ENCODE data around the gene ISCA2. TPM values are rescaled to one million over a fixed set of nuclear protein-coding genes. Genes with fewer than 3 reads are reported as not detected.
"Not testable (repeated sequence)": the region's sequence is repeated elsewhere in the genome, so short reads cannot be mapped to it uniquely, and the experiment has no call there.

ISCA2 gene, protein sequence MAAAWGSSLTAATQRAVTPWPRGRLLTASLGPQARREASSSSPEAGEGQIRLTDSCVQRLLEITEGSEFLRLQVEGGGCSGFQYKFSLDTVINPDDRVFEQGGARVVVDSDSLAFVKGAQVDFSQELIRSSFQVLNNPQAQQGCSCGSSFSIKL
- total RNA-seq, result 10 to 100 TPM in 2 of 4 donors, 1 to 10 TPM in 2; 7.9 to 14.7 (median 11.2) TPM

DNA sequence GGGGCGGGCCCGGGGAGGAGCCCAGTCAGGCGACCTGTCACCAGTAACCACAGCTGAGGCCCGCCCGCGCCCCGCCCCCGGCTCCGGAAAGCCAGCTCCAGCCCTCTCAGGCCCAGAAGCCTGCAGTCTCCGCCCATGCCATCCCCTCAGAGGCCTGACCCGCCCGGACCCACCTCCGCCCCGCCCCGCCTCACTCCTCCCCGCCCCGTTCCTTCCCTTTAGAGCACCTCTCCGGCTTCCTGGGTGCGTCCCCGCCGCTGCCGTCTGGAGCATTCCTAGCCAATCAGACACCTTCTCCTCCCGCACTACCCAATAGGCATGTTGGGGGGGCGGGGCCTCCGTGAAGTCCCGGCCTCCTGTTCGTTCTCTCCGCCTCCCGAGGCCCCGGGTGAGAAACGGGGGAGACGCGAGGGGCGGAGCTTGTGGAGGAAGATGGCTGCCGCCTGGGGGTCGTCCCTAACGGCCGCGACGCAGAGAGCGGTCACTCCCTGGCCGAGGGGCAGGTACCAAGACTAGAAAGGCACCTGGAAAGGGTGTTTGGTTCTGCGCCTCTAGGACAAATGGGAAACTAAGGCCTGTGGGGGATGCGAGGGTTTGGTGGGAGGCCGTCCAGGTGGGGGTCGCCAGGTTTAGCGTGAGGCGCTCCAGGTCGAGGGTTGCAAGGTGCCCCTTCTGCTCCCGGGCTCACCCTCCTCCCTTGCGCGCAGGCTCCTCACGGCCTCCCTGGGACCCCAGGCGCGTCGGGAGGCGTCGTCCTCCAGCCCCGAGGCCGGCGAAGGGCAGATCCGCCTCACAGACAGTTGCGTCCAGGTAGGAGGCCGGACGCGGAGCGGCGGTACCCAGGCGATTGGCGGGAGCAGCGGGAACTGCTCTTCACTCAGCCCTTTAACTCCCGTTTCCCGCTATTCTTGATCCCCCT, at the start of gene ISCA2:
ISCA2 (plus strand) TSS at position 423 of the 919 bp plus-strand sequence; CDS start at position 433, 10 bp downstream.
- peak; percentile 100 for DNase-seq (ENCODE audit: low spot score in 2 of 2)
- Histone ChIP-seq H3K36me3 (peaks cover 10% of the 10 kb centered on the region), H3K27ac (peak within 1 kb of the TSS; percentile 95), H3K4me3 (peak within 1 kb of the TSS; percentile 93), H3K27me3 (no peaks in the 10 kb centered on the region), H3K4me1 (peaks cover 42% of the 10 kb centered on the region), H3K9me3 (no peaks in the 10 kb centered on the region)
- TF ChIP-seq POLR2AphosphoS5 (IDR thresholded peaks at IDR 0.05), result peak in 1 of 3 donors; percentile 41
- TF ChIP-seq EP300 (IDR thresholded peaks at IDR 0.05), result no peak
- TF ChIP-seq, protein P1, sequence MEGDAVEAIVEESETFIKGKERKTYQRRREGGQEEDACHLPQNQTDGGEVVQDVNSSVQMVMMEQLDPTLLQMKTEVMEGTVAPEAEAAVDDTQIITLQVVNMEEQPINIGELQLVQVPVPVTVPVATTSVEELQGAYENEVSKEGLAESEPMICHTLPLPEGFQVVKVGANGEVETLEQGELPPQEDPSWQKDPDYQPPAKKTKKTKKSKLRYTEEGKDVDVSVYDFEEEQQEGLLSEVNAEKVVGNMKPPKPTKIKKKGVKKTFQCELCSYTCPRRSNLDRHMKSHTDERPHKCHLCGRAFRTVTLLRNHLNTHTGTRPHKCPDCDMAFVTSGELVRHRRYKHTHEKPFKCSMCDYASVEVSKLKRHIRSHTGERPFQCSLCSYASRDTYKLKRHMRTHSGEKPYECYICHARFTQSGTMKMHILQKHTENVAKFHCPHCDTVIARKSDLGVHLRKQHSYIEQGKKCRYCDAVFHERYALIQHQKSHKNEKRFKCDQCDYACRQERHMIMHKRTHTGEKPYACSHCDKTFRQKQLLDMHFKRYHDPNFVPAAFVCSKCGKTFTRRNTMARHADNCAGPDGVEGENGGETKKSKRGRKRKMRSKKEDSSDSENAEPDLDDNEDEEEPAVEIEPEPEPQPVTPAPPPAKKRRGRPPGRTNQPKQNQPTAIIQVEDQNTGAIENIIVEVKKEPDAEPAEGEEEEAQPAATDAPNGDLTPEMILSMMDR (IDR thresholded peaks at IDR 0.05), result no peak
- peak in 1 of 2 donors; percentile 55 for TF ChIP-seq POLR2A (IDR thresholded peaks at IDR 0.05)
- WGBS, result 1% methylated on average over 40 of the region's 73 CpGs

DNA sequence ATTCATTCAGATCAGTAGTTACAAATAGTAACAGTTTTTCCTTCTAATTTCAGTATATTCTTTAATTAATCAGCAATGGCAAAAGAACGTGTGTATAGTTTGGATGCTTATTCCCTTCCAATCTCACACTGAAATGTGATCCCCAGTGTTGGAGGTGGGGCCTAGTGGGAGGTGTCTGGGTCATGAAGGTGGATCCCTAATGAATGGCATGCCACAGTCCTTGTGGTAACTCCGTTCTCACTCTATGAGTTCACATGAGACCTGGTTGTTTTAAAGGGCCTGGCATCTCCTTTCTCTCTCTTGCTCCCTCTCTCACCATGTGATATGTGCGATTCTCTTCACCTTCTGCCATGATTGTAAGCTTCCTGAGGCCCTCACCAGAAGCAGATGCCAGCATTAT, 48.7 kb upstream of the ISCA2 start:
- TF ChIP-seq POLR2AphosphoS5 (IDR thresholded peaks at IDR 0.05) (no peak), POLR2A (IDR thresholded peaks at IDR 0.05) (no peak), EP300 (IDR thresholded peaks at IDR 0.05) (no peak)
- TF ChIP-seq, protein P1 (IDR thresholded peaks at IDR 0.05), result no peak

DNA sequence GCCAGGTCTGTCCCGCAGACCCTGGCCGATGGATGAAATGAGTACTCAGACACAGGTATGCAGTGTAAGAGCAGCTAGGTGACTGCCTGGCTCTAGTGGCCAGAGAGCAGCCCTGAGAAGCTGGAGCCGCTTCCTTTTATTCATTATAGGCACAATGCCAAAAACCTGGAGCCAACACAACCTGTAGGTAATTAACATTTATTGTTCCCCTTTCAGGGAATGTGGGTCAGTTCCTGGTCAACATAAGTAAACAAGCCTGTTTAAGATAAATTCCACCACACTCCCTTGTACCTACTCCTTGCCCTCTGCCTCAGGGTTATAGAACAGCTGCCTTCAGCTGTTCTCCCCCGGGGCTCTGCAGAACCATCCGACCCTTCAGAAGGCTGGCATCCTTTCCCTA, 39.2 kb upstream of the ISCA2 start:
- WGBS, result 73% methylated on average over 5 of the region's 5 CpGs
- not testable (repeated sequence) for H3K4me1 ChIP-seq; H3K27me3 ChIP-seq; H3K9me3 ChIP-seq; DNase-seq (ENCODE audit: low spot score in 2 of 2); H3K4me3 ChIP-seq; H3K36me3 ChIP-seq; H3K27ac ChIP-seq

More for the DNA sequence above, 48.7 kb upstream of the ISCA2 start:
- WGBS, result 30% methylated on average over 3 of the region's 3 CpGs
- no peaks in the 10 kb centered on the region for H3K9me3 ChIP-seq
- H3K4me1 ChIP-seq, result no peaks in the 10 kb centered on the region
- H3K27ac ChIP-seq, result no peak overlapping the region
- no peak overlapping the region for H3K4me3 ChIP-seq
- no peaks in the 10 kb centered on the region for H3K27me3 ChIP-seq
- H3K36me3 ChIP-seq, result no peaks in the 10 kb centered on the region
- DNase-seq (ENCODE audit: low spot score in 2 of 2), result no peak

DNA sequence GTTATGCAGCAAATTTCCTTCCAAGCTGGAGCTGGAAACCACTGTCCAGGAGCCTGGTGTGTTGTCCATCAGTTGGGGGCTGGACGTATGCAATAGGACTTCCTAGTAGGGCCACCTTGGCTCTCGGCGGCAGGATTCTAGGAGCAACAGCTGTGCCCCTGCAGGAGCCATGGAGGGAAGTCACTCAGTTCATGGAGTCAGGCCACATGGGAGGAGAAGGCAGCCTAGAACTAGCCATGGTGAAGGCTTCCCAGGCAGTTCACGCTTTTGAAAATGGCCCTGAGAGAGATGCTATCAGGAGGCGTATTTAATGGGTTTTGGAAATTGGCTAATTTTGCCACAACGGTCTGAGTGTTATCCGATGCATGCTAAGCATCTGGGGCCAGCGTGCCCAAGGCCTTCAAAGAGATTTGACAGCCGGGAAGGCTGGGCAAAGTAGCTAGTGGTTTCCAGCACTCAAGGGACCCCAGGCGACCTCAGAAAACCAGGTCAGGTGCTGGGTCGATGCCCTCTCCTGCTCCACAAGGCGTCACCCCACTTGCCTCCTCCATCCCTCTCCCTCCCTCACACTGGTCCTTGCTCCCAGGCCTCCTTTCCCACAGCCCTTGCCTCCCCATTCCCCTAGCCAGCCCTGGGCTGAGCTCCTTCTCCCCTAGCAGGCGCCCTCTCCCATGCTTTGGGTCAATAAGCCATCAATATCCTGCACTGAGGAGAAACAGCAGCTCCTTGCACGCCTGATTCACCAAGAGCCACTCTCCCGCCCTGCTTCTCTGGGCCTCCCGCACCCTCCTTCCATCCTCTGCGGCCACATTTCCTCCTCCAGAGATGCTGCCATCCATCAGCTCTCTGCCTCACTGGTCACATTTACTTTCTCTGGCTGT, 36.6 kb upstream of the ISCA2 start:
- Histone ChIP-seq H3K27ac (no peak overlapping the region), H3K36me3 (no peaks in the 10 kb centered on the region), H3K4me3 (no peak overlapping the region), H3K9me3 (no peaks in the 10 kb centered on the region), H3K4me1 (peaks cover 6% of the 10 kb centered on the region), H3K27me3 (no peaks in the 10 kb centered on the region)
- DNase-seq (ENCODE audit: low spot score in 2 of 2), result no peak
- 81% methylated on average over 17 of the region's 17 CpGs for WGBS
- TF ChIP-seq, protein P1 (IDR thresholded peaks at IDR 0.05), result no peak
- TF ChIP-seq EP300 (IDR thresholded peaks at IDR 0.05) (no peak), POLR2AphosphoS5 (IDR thresholded peaks at IDR 0.05) (no peak), POLR2A (IDR thresholded peaks at IDR 0.05) (no peak)

DNA sequence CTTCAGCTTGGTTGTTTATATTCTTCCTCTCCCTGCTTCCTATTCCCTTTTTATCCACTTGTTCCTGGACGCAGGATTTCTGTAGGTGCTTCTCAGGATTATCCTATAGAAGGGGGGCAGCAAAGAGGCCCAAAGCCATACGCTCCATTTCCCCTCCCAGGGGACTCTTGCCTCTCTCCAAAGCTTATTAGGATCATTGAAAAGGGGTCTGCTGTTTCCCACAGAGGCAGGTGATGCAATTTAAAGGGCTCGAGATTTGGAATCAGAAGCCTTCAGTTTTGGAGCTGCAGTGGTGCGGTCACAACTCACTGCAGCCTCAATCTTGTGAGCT, 36.0 kb upstream of the ISCA2 start:
- Histone ChIP-seq H3K27ac (no peak overlapping the region), H3K9me3 (no peaks in the 10 kb centered on the region), H3K4me1 (peaks cover 6% of the 10 kb centered on the region), H3K4me3 (no peak overlapping the region), H3K36me3 (no peaks in the 10 kb centered on the region), H3K27me3 (no peaks in the 10 kb centered on the region)
- TF ChIP-seq POLR2A (IDR thresholded peaks at IDR 0.05), result no peak
- WGBS, result 91% methylated on average over 4 of the region's 4 CpGs
- DNase-seq (ENCODE audit: low spot score in 2 of 2), result no peak
